AG04450 (cell line): ENCODE results near the gene GALNT2. TPM values are rescaled to one million over a fixed set of nuclear protein-coding genes. Genes with fewer than 3 reads are reported as not detected.

Source experiments
- CTCF ChIA-PET: fragments of 300-600, 350-600 bp; formaldehyde crosslinking; extraction: SDS; loops from one replicate; lab custom pipeline; 2022; ENCODE audit warnings: antibody characterized with exemption, inconsistent platforms; lab: Charles Lee
- POLR2A ChIA-PET: fragments of 350-600 bp; formaldehyde crosslinking; extraction: SDS; loops from one replicate; lab custom pipeline; 2021; ENCODE audit warnings: antibody characterized with exemption, inconsistent platforms; lab: Yijun Ruan, JAX
- DNase-seq: peaks from one replicate; pipeline ENCODE4 v3.0.0-alpha.2; 2011; ENCODE audit warnings: low read depth, low spot score
- H3K27ac ChIP-seq: one replicate; pipeline ENCODE4 v1.5.1; 2012; ENCODE audit warnings: low read depth, low read length, control low read depth
- H3K27me3 ChIP-seq: one replicate; pipeline ENCODE4 v1.6.0; 2012; ENCODE audit warnings: low read length; ENCODE audit not compliant: control insufficient read depth, insufficient read depth
- H3K4me3 ChIP-seq: 2 replicates; pipeline ENCODE4 v1.5.1; 2011; ENCODE audit warnings: mild to moderate bottlenecking, low read depth, low read length, control low read depth
- H3K9me3 ChIP-seq: 2 replicates; pipeline ENCODE4 v1.5.1; 2012; ENCODE audit warnings: low read length; ENCODE audit not compliant: control insufficient read depth, insufficient read depth
- CTCF ChIP-seq: IDR thresholded peaks from 2 replicates; pipeline ENCODE4 v1.5.1; 2011; ENCODE audit warnings: low read depth, low read length, control low read depth, inconsistent platforms
- polyA plus RNA-seq: library from polyadenylated mRNA; depleted of rRNA; stranded (reverse); fragments of >200 nt; gene quantifications from 2 replicates; pipeline ENCODE4 v1.2.3, GENCODE V29; 2011

Gene GALNT2
- polyA plus RNA-seq, 1 experiment = 121 TPM

DNA sequence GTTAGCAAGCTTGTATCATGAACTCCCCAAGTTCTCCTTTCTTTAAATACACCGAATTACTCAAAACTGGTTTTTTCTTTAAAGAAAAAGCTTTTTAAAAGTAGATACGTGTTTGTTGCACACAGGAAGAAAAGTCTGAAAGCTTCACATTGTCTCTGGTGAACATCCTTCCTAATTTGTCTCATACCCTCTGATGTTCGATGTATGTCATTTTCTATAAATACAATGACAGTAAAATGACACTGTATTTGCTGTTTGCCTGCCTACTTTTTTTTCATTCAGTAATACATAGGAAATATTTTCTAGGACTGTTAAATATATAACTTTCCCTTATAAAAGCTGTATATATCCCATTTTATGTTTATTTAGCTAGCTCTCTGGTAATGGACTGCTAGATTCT is 153.9 kb downstream of the GALNT2 start:
- no peak for DNase-seq
- ChIA-PET CTCF (interaction anchor here (1.0 to 1.3 kb wide), 2 partner anchors 11 kb away, joined by 3 read pairs; no protein-coding TSS in a partner anchor), POLR2A (no interaction called here)
- Histone ChIP-seq H3K27me3 (no peaks in the 10 kb centered on the region), H3K27ac (no peak overlapping the region), H3K4me3 (no peak overlapping the region), H3K9me3 (no peaks in the 10 kb centered on the region)
- no peak for TF ChIP-seq CTCF

DNA sequence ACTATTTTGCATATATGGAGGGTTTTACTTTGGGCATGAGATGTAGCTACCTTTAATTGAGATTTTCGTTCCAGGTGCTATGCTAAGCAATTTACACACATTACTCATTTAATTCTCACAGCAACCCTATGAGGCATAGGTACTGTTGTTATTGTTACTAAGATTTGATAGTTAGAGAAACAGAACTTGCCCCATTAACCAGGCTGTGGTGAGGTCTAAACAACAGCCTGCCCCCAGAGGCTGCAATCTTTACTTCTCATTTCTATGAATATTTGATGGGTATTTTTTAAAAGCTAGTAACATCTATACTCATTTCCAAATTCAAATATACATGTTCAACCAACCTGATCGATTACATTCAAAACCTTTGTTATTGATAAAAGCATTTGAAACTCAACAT is 155.6 kb downstream of the GALNT2 start:
- POLR2A ChIA-PET = no interaction called here
- H3K4me3 ChIP-seq = no peak overlapping the region
- CTCF ChIA-PET = interaction anchor here (1.0 to 1.8 kb wide), 3 partner anchors 8 to 13 kb away, joined by 3 to 5 read pairs (median 4); no protein-coding TSS in a partner anchor
- no peak for DNase-seq
- no peaks in the 10 kb centered on the region for H3K27me3 ChIP-seq
- H3K27ac ChIP-seq = no peak overlapping the region
- TF ChIP-seq CTCF = peak; percentile 30
- H3K9me3 ChIP-seq = no peaks in the 10 kb centered on the region

DNA sequence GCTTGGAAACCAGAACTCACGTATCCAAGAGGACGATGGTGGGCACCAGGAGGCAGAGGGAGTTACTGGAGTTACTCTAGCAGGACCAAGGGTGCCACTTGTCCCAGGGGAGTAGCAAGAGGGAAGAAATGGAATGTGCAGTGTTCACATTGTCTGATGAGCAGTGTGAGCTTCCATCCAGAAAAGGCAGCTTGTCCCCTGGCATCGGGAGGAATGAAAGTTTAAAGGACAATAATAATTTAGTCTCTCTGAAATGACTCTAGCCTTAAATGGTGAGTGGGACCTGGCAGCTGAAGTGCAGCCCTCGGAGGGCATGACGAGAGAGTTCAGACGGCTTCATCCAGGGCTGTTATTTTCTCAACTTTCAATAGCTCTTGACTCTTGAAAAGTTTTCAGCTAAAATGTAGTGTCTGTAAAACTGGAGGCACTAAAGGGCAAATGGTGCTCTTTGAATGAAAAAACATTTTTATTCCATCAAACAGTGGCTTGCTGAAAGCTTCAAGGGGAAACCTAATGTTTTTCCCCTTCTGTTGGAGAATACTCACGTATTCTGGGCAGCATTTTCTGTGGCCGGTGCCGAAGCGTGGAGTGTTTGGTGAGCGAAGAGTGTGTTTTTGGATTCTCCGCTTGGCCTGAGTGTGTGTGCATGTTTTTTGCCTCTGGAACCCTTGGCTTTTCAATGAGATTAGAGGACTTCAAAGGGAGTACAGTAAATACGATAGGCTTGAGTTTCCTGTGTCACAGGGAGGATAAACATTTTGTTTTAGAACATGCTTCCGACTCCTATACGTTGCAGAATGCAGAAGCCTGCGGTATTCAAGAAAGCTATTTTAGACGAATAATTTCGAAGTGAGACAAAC is 157.3 kb downstream of the GALNT2 start:
- no peaks in the 10 kb centered on the region for H3K27me3 ChIP-seq
- no peaks in the 10 kb centered on the region for H3K9me3 ChIP-seq
- H3K4me3 ChIP-seq = no peak overlapping the region
- ChIA-PET POLR2A (no interaction called here), CTCF (interaction anchor here (0.9 to 1.6 kb wide), 2 partner anchors 10 to 42 kb away, joined by 3 to 4 read pairs; no protein-coding TSS in a partner anchor)
- no peak for TF ChIP-seq CTCF
- no peak for DNase-seq
- H3K27ac ChIP-seq = no peak overlapping the region

DNA sequence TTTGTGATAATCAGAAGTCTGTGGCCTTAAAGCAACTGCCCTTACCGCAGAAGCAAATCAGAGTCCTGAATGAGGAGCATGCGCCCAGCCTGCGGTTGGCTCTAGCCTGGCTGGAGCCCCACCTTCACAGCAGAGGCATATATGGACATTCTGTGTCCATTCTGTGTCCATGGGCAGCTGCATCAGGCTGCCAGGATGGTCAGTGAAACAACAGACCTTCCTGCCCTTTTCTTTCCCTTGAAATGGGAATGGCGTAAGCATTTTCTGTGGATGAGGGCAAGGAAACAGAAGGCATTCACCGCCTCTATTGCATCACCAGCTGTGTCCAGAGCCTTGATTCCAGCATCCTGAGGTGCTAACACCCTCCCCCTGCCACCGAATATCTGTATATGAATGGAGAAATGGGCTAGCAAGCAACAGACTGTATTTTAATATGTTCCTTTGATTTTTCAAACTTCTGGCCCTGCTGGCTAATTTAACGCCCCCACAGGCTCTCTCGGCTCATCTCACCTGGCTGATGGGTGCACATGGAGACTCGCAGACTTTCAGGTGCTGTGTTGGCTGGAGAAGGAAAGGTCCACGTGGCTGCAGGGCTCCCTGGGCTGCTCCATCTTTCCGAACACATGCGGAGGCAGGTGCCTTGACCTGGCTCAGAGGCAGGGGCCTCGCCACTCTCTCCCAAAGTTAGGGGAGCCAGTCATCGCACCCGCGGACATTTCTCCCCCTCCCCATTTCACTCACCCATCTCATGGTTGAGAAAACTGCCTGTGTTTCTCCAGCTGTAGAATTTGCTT is 159.2 kb downstream of the GALNT2 start:
- H3K4me3 ChIP-seq = no peak overlapping the region
- H3K27me3 ChIP-seq = no peaks in the 10 kb centered on the region
- H3K9me3 ChIP-seq = no peaks in the 10 kb centered on the region
- no peak for TF ChIP-seq CTCF
- H3K27ac ChIP-seq = no peak overlapping the region
- CTCF ChIA-PET = no interaction called here
- DNase-seq = no peak
- POLR2A ChIA-PET = no interaction called here
